K562 (cell line): ENCODE measurements around the gene LEMD3. TPM values are rescaled to one million over a fixed set of nuclear protein-coding genes. Genes with fewer than 3 reads are reported as not detected.

Experiments
- ARHGAP35 ChIP-seq: fragments of 450-650 bp; IDR thresholded peaks from 2 replicates; pipeline ENCODE4 v1.6.1; 2018; ENCODE audit not compliant: partially characterized antibody
- BDP1 ChIP-seq: IDR thresholded peaks from 3 replicates; pipeline ENCODE4 v1.6.1; 2011; ENCODE audit not compliant: insufficient read length, insufficient read depth
- CBFA2T2 ChIP-seq: fragments of 450-650 bp; conservative IDR thresholded peaks from 2 replicates; pipeline ENCODE4 v1.6.1; 2017; ENCODE audit warnings: mild to moderate bottlenecking
- KLF6 ChIP-seq: fragments of 250-450 bp; sonication (Bioruptor Pico); IDR thresholded peaks from 2 replicates; pipeline ENCODE4 v1.4.0; 2020; ENCODE audit warnings: mild to moderate bottlenecking, moderate library complexity, borderline replicate concordance
- MTA3 ChIP-seq: fragments of 450-650 bp; formaldehyde crosslinking; IDR thresholded peaks from 2 replicates; pipeline ENCODE4 v1.6.1; 2017; ENCODE audit warnings: mild to moderate bottlenecking, borderline replicate concordance
- NFIX ChIP-seq: fragments of 250-450 bp; sonication (Bioruptor Pico); IDR thresholded peaks from 2 replicates; pipeline ENCODE4 v1.4.0; 2020; ENCODE audit warnings: low read depth, mild to moderate bottlenecking, moderate library complexity
- PML ChIP-seq: IDR thresholded peaks from 2 replicates; pipeline ENCODE4 v1.6.1; 2012; ENCODE audit warnings: low read length, inconsistent platforms
- POLR2B ChIP-seq: fragments of 450-650 bp; IDR thresholded peaks from 2 replicates; pipeline ENCODE4 v1.6.1; 2018; ENCODE audit warnings: low read depth; ENCODE audit not compliant: partially characterized antibody
- REST ChIP-seq, 2 experiments: fragments of 450-650 bp; formaldehyde crosslinking in 1 of 2; IDR thresholded peaks; 2 replicates each; pipeline versions ENCODE4 v1.4.0 to v1.6.1; 2014 to 2020; ENCODE audit warnings: mild to moderate bottlenecking in 2 of 2, borderline replicate concordance in 1 of 2, low read depth in 1 of 2
- TAF1 ChIP-seq: IDR thresholded peaks from 2 replicates; pipeline ENCODE4 v1.6.1; 2011; ENCODE audit warnings: mild to moderate bottlenecking, low read length, moderate library complexity; ENCODE audit not compliant: insufficient read depth, control insufficient read depth, severe bottlenecking; ENCODE audit errors: extremely low read depth
- THAP12 ChIP-seq: fragments of 250-450 bp; sonication (Bioruptor Pico); IDR thresholded peaks from 2 replicates; pipeline ENCODE4 v1.9.0; 2021; ENCODE audit warnings: mild to moderate bottlenecking, inconsistent platforms
- ZNF12 ChIP-seq: sonication (generic); formaldehyde crosslinking; IDR thresholded peaks from 2 replicates; pipeline ENCODE4 v1.4.0; 2020; ENCODE audit warnings: mild to moderate bottlenecking, missing genetic modification reagents
- ZNF224 ChIP-seq: sonication (generic); formaldehyde crosslinking; IDR thresholded peaks from 2 replicates; pipeline ENCODE4 v1.8.0; 2022; ENCODE audit warnings: mild to moderate bottlenecking, missing genetic modification reagents
- ZNF280A ChIP-seq: fragments of 450-650 bp; IDR thresholded peaks from 2 replicates; pipeline ENCODE4 v1.6.1; 2018; ENCODE audit warnings: mild to moderate bottlenecking, low read depth; ENCODE audit not compliant: partially characterized antibody
- ZNF780A ChIP-seq: fragments of 250-450 bp; sonication (Bioruptor Pico); IDR thresholded peaks from 2 replicates; pipeline ENCODE4 v1.5.0; 2021; ENCODE audit warnings: mild to moderate bottlenecking
- polyA plus RNA-seq, 8 experiments: library from polyadenylated mRNA; depleted of rRNA in 4 of 8; stranded (reverse) in 5 of 8; unstranded in 3 of 8; fragments of >200 nt; fragmentation: Nextera tagmentation in 2 of 8; fragmentation: Illumina TruSeq in 1 of 8; extraction: Ambion mirVana in 2 of 8; extraction: Trizol in 1 of 8; gene quantifications; 2 replicates each; pipeline versions ENCODE4 v1.2.1 to v1.2.3, GENCODE V29; 2011 to 2014; ENCODE audit warnings: inconsistent platforms in 1 of 8, missing spikeins in 1 of 8
- total RNA-seq, 7 experiments: library from RNA; depleted of rRNA in 6 of 7; stranded (reverse); fragments of >200 nt in 6 of 7; fragmentation: Illumina TruSeq in 2 of 7; extraction: Trizol in 2 of 7; gene quantifications; 2 replicates each; pipeline versions ENCODE4 v1.2.1 to v1.2.3, GENCODE V29; 2011 to 2021; ENCODE audit warnings: low replicate concordance in 1 of 7

Gene LEMD3
- total and polyA plus RNA-seq, 9 of the 15 experiments (the other 6 are each of a cell fraction or from before 2014, with no cell fraction given): 6.8 to 37.4 (median 17.2) TPM

- TF ChIP-seq REST (IDR thresholded peaks at IDR 0.05; ENCODE audit: borderline replicate concordance): no peak
- TF ChIP-seq REST (CRISPR knock-in tag; IDR thresholded peaks at IDR 0.05; ENCODE audit: low read depth): 0 out of 2 replicates have a peak, but pooled peaks have one; percentile 69
- no peak for TF ChIP-seq BDP1
- TF ChIP-seq POLR2B: peak; percentile 85
- TF ChIP-seq MTA3: 0 out of 2 replicates have a peak, but pooled peaks have one; percentile 47
- no peak for TF ChIP-seq CBFA2T2
- peak; percentile 96 for TF ChIP-seq TAF1
- peak; percentile 79; the same call in 1 of the 2 replicates for TF ChIP-seq ZNF224 (CRISPR knock-in tag)
- no peak for TF ChIP-seq KLF6
- TF ChIP-seq NFIX (CRISPR knock-in tag): no peak
- TF ChIP-seq ARHGAP35: no peak
- no peak for TF ChIP-seq ZNF280A
- TF ChIP-seq ZNF12 (CRISPR knock-in tag): 0 out of 2 replicates have a peak, but pooled peaks have one; percentile 48
- TF ChIP-seq THAP12 (CRISPR knock-in tag): no peak
- TF ChIP-seq ZNF780A: no peak
- TF ChIP-seq PML: peak; percentile 68
Observed at GRCh38 chr12:65169320-65170208, at the start of gene LEMD3 (continued).
